Activated CD4-positive, alpha-beta T cell treated with anti-CD3 and anti-CD28 coated beads for 36 hours (primary cell): ENCODE data around the gene FHOD3. TPM values are rescaled to one million over a fixed set of nuclear protein-coding genes. Genes with fewer than 3 reads are reported as not detected.

Experiments used
- ATAC-seq: fragments of 200-7000 bp; cut with Tn5 transposase; one replicate; pipeline ENCODE4 v1.10.0; 2021; ENCODE audit warnings: mild to moderate bottlenecking, moderate library complexity
- CTCF ChIA-PET: fragments of 350-600 bp; sonication (Branson Sonifier 250); formaldehyde crosslinking; loops from one replicate; lab custom pipeline; 2021; ENCODE audit warnings: antibody characterized with exemption; lab: Charles Lee
- POLR2A ChIA-PET: fragments of 350-600 bp; sonication (Branson Sonifier 250); formaldehyde crosslinking; loops from one replicate; lab custom pipeline; 2021; ENCODE audit warnings: antibody characterized with exemption, inconsistent platforms; lab: Charles Lee
- DNase-seq: peaks from one replicate; pipeline ENCODE4 v3.0.0-alpha.2; 2020
- H3K27ac Mint-ChIP-seq: one replicate; pipeline ENCODE4 v1.8.0; 2021; ENCODE audit warnings: mixed read lengths
- H3K27me3 Mint-ChIP-seq: one replicate; pipeline ENCODE4 v1.8.0; 2021; ENCODE audit warnings: mixed read lengths
- H3K36me3 Mint-ChIP-seq: one replicate; pipeline ENCODE4 v1.8.0; 2021; ENCODE audit warnings: low read depth, mixed read lengths
- H3K4me1 Mint-ChIP-seq: one replicate; pipeline ENCODE4 v1.8.0; 2021; ENCODE audit warnings: mixed read lengths
- H3K4me3 Mint-ChIP-seq: one replicate; pipeline ENCODE4 v1.8.0; 2021; ENCODE audit warnings: mild to moderate bottlenecking, moderate library complexity, mixed read lengths
- H3K9me3 Mint-ChIP-seq: one replicate; pipeline ENCODE4 v1.8.0; 2021; ENCODE audit warnings: low read depth, mixed read lengths
- intact Hi-C, 2 experiments: fragments of 100-400 bp; cut with DNase I in 1 of 2; cut with micrococcal nuclease in 1 of 2; formaldehyde crosslinking; loops; one replicate each; pipeline versions ENCODE4 v1.14.2 to v1.15.1; 2022 to 2024; cut with DNase I, micrococcal nuclease
- total RNA-seq, 2 experiments: library from RNA; stranded (reverse); gene quantifications; one replicate each; pipeline ENCODE4 v1.2.3, GENCODE V29; 2021

FHOD3 gene
- total RNA-seq, 2 experiments from 2014 or later, result not detected

GRCh38 chr18:36442717-36443116, 145.2 kb downstream of the FHOD3 start:
- Mint-ChIP-seq H3K27ac (no peak overlapping the region), H3K4me3 (no peak overlapping the region), H3K4me1 (no peaks in the 10 kb centered on the region), H3K9me3 (no peaks in the 10 kb centered on the region), H3K36me3 (no peaks in the 10 kb centered on the region), H3K27me3 (peaks cover 27% of the 10 kb centered on the region)
- ATAC-seq (no peak), DNase-seq (no peak)
- intact Hi-C loops, result no loop called here
- ChIA-PET POLR2A (no interaction called here), CTCF (no interaction called here)

GRCh38 chr18:36446059-36446458, 148.5 kb downstream of the FHOD3 start:
- CTCF ChIA-PET, result no interaction called here
- intact Hi-C loops, result no loop called here
- ATAC-seq (no peak), DNase-seq (no peak)
- H3K27ac Mint-ChIP-seq, result no peak overlapping the region
- POLR2A ChIA-PET, result no interaction called here
- H3K4me3 Mint-ChIP-seq, result no peak overlapping the region
- no peaks in the 10 kb centered on the region for H3K36me3 Mint-ChIP-seq
- H3K4me1 Mint-ChIP-seq, result no peaks in the 10 kb centered on the region
- H3K9me3 Mint-ChIP-seq, result no peaks in the 10 kb centered on the region
- H3K27me3 Mint-ChIP-seq, result peaks cover 14% of the 10 kb centered on the region

- Mint-ChIP-seq H3K27ac (no peak overlapping the region), H3K36me3 (no peaks in the 10 kb centered on the region), H3K4me1 (no peaks in the 10 kb centered on the region), H3K9me3 (no peaks in the 10 kb centered on the region), H3K27me3 (peaks cover 6% of the 10 kb centered on the region), H3K4me3 (no peak overlapping the region)
- ChIA-PET CTCF (no interaction called here), POLR2A (no interaction called here)
- intact Hi-C loops, result no loop called here
- DNase-seq (no peak), ATAC-seq (no peak)
Observed at GRCh38 chr18:36448384-36449290, 151.1 kb downstream of the FHOD3 start.

- DNase-seq, result no peak
- ChIA-PET CTCF (no interaction called here), POLR2A (no interaction called here)
- intact Hi-C loops, result no loop called here
- no peaks in the 10 kb centered on the region for H3K4me1 Mint-ChIP-seq
- H3K4me3 Mint-ChIP-seq, result no peak overlapping the region
- H3K9me3 Mint-ChIP-seq, result no peaks in the 10 kb centered on the region
- H3K27me3 Mint-ChIP-seq, result peaks cover 5% of the 10 kb centered on the region
- H3K36me3 Mint-ChIP-seq, result no peaks in the 10 kb centered on the region
- no peak for ATAC-seq
- H3K27ac Mint-ChIP-seq, result no peak overlapping the region
Observed at GRCh38 chr18:36449451-36449850, 151.9 kb downstream of the FHOD3 start.

GRCh38 chr18:36450264-36450663, 152.8 kb downstream of the FHOD3 start:
- Mint-ChIP-seq H3K4me1 (no peaks in the 10 kb centered on the region), H3K27ac (no peak overlapping the region), H3K4me3 (no peak overlapping the region), H3K36me3 (no peaks in the 10 kb centered on the region), H3K9me3 (no peaks in the 10 kb centered on the region), H3K27me3 (peaks cover 4% of the 10 kb centered on the region)
- intact Hi-C loops, result no loop called here
- POLR2A ChIA-PET, result no interaction called here
- ATAC-seq (no peak), DNase-seq (no peak)
- CTCF ChIA-PET, result no interaction called here

- H3K27ac Mint-ChIP-seq, result no peak overlapping the region
- no peak for ATAC-seq
- POLR2A ChIA-PET, result no interaction called here
- H3K36me3 Mint-ChIP-seq, result no peaks in the 10 kb centered on the region
- H3K9me3 Mint-ChIP-seq, result no peaks in the 10 kb centered on the region
- no peak overlapping the region for H3K4me3 Mint-ChIP-seq
- CTCF ChIA-PET, result interaction anchor here (0.6 kb wide), 1 partner anchor 170 kb away, joined by 3 read pairs; no protein-coding TSS in a partner anchor
- H3K27me3 Mint-ChIP-seq, result peaks cover 4% of the 10 kb centered on the region
- intact Hi-C loops, result no loop called here
- DNase-seq, result no peak
- no peaks in the 10 kb centered on the region for H3K4me1 Mint-ChIP-seq
Observed at GRCh38 chr18:36451454-36452251, 154.1 kb downstream of the FHOD3 start.

GRCh38 chr18:36454245-36454644, 156.7 kb downstream of the FHOD3 start:
- Mint-ChIP-seq H3K4me3 (no peak overlapping the region), H3K36me3 (no peaks in the 10 kb centered on the region), H3K9me3 (no peaks in the 10 kb centered on the region), H3K4me1 (no peaks in the 10 kb centered on the region), H3K27me3 (peaks cover 6% of the 10 kb centered on the region), H3K27ac (no peak overlapping the region)
- no peak for ATAC-seq
- no peak for DNase-seq
- intact Hi-C loops, result no loop called here
- CTCF ChIA-PET, result no interaction called here
- POLR2A ChIA-PET, result no interaction called here

GRCh38 chr18:36454848-36455458, 157.4 kb downstream of the FHOD3 start:
- CTCF ChIA-PET, result no interaction called here
- Mint-ChIP-seq H3K36me3 (no peaks in the 10 kb centered on the region), H3K4me1 (no peaks in the 10 kb centered on the region), H3K9me3 (no peaks in the 10 kb centered on the region), H3K27me3 (peaks cover 6% of the 10 kb centered on the region), H3K27ac (no peak overlapping the region), H3K4me3 (no peak overlapping the region)
- ATAC-seq (no peak), DNase-seq (no peak)
- POLR2A ChIA-PET, result no interaction called here
- intact Hi-C loops, result no loop called here

- no peak overlapping the region for H3K27ac Mint-ChIP-seq
- intact Hi-C loops, result no loop called here
- no peak overlapping the region for H3K4me3 Mint-ChIP-seq
- peaks cover 6% of the 10 kb centered on the region for H3K27me3 Mint-ChIP-seq
- no peaks in the 10 kb centered on the region for H3K4me1 Mint-ChIP-seq
- no peaks in the 10 kb centered on the region for H3K36me3 Mint-ChIP-seq
- DNase-seq (no peak), ATAC-seq (no peak)
- no peaks in the 10 kb centered on the region for H3K9me3 Mint-ChIP-seq
- POLR2A ChIA-PET, result no interaction called here
- CTCF ChIA-PET, result no interaction called here
Observed at GRCh38 chr18:36455931-36456330, 158.4 kb downstream of the FHOD3 start.

- Mint-ChIP-seq H3K9me3 (no peaks in the 10 kb centered on the region), H3K4me3 (no peak overlapping the region), H3K27me3 (peaks cover 4% of the 10 kb centered on the region), H3K27ac (no peak overlapping the region), H3K4me1 (no peaks in the 10 kb centered on the region), H3K36me3 (no peaks in the 10 kb centered on the region)
- intact Hi-C loops, result no loop called here
- DNase-seq (no peak), ATAC-seq (no peak)
- CTCF ChIA-PET, result no interaction called here
- POLR2A ChIA-PET, result no interaction called here
Observed at GRCh38 chr18:36456622-36457021, 159.1 kb downstream of the FHOD3 start.

GRCh38 chr18:36457683-36458082, 160.2 kb downstream of the FHOD3 start:
- H3K36me3 Mint-ChIP-seq, result no peaks in the 10 kb centered on the region
- H3K4me1 Mint-ChIP-seq, result no peaks in the 10 kb centered on the region
- POLR2A ChIA-PET, result no interaction called here
- H3K9me3 Mint-ChIP-seq, result no peaks in the 10 kb centered on the region
- CTCF ChIA-PET, result no interaction called here
- intact Hi-C loops, result no loop called here
- no peak overlapping the region for H3K27ac Mint-ChIP-seq
- DNase-seq (no peak), ATAC-seq (no peak)
- H3K4me3 Mint-ChIP-seq, result no peak overlapping the region
- peaks cover 4% of the 10 kb centered on the region for H3K27me3 Mint-ChIP-seq
